Measurements from ENCODE around the gene COL4A4. TPM values are rescaled to one million over a fixed set of nuclear protein-coding genes. Genes with fewer than 3 reads are reported as not detected.
"Not testable (repeated sequence)": the region's sequence is repeated elsewhere in the genome, so short reads cannot be mapped to it uniquely, and the experiment has no call there.

COL4A4 gene
- total RNA-seq, 1 donor: 0.43 TPM

GRCh38 chr2:227103583-227103982 lies 60.4 kb downstream of the COL4A4 start:
- TF ChIP-seq, protein P1, sequence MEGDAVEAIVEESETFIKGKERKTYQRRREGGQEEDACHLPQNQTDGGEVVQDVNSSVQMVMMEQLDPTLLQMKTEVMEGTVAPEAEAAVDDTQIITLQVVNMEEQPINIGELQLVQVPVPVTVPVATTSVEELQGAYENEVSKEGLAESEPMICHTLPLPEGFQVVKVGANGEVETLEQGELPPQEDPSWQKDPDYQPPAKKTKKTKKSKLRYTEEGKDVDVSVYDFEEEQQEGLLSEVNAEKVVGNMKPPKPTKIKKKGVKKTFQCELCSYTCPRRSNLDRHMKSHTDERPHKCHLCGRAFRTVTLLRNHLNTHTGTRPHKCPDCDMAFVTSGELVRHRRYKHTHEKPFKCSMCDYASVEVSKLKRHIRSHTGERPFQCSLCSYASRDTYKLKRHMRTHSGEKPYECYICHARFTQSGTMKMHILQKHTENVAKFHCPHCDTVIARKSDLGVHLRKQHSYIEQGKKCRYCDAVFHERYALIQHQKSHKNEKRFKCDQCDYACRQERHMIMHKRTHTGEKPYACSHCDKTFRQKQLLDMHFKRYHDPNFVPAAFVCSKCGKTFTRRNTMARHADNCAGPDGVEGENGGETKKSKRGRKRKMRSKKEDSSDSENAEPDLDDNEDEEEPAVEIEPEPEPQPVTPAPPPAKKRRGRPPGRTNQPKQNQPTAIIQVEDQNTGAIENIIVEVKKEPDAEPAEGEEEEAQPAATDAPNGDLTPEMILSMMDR (IDR thresholded peaks at IDR 0.05; ENCODE audit: insufficient read depth, low read depth, low read length): no peak
- DNase-seq (ENCODE audit: low read depth): no peak
- no peak overlapping the region for H3K4me3 ChIP-seq (ENCODE audit: low read depth, low read length)

DNA sequence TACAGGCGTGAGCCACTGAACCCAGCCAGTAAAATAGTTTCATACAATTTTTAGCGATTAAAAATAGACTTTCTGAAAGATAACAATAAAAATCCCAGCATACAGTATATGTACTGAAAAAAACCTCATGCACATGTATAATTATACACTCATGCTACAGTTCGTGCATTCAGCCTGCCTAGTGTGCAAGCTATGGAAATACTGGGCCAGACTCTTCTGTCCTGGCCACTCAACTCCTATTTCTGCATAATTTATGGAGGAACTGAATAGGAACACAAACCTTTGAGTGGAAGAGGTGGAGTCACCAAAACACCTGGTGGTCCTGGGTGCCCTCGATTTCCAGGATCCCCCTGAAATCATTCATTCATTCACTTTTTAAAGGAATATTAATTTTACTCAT lies 64.7 kb downstream of the COL4A4 start:
- DNase-seq (ENCODE audit: low read depth): no peak
- TF ChIP-seq, protein P1 (IDR thresholded peaks at IDR 0.05; ENCODE audit: insufficient read depth, low read depth, low read length): no peak
- no peak overlapping the region for H3K4me3 ChIP-seq (ENCODE audit: low read depth, low read length)

DNA sequence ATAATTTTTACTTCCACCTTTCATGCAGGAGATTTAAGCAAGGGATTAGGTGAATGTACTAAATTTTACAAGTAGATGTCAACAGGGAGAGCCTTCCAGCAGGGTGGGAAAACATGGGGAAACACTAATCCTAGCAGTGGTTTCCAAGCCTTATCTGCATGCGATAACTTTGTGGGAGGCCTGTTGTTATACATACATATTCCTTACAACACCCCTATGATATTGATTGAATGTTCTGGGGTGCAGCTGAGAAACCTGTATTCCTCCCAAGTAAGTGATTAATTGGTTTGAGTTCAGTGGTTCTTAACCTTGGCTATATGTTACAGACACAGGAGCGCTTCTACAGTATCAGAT lies 65.9 kb downstream of the COL4A4 start:
- TF ChIP-seq, protein P1 (IDR thresholded peaks at IDR 0.05; ENCODE audit: insufficient read depth, low read depth, low read length): no peak
- H3K4me3 ChIP-seq (ENCODE audit: low read depth, low read length): no peak overlapping the region
- DNase-seq (ENCODE audit: low read depth): no peak

- TF ChIP-seq, protein P1 (IDR thresholded peaks at IDR 0.05; ENCODE audit: insufficient read depth, low read depth, low read length): no peak
- DNase-seq (ENCODE audit: low read depth): no peak
Observed at GRCh38 chr2:227097495-227098161, 66.4 kb downstream of the COL4A4 start.

DNA sequence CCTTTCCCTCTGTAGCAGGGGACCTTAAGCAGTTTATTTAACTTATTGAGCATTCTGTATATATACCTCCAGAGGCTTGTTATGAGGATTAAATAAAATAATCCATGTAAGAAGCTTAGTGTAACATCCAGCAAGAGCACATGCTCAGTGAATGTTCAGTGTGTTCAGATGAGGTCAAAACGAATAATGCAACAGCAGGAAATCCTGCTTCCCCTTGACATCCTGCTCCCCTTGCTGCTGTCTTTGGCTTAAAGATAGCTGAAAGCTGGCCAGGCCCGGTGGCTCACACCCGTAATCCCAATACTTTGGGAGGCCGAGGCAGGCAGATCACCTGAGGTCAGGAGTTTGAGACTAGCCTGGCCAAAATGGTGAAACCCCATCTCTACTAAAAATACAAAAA lies 68.7 kb downstream of the COL4A4 start:
- no peak for DNase-seq (ENCODE audit: low read depth)
- TF ChIP-seq, protein P1 (IDR thresholded peaks at IDR 0.05; ENCODE audit: insufficient read depth, low read depth, low read length): no peak
- no peak overlapping the region for H3K4me3 ChIP-seq (ENCODE audit: low read depth, low read length)

More at GRCh38 chr2:227097495-227098161, 66.4 kb downstream of the COL4A4 start:
- no peak overlapping the region for H3K4me3 ChIP-seq (ENCODE audit: low read depth, low read length)

DNA sequence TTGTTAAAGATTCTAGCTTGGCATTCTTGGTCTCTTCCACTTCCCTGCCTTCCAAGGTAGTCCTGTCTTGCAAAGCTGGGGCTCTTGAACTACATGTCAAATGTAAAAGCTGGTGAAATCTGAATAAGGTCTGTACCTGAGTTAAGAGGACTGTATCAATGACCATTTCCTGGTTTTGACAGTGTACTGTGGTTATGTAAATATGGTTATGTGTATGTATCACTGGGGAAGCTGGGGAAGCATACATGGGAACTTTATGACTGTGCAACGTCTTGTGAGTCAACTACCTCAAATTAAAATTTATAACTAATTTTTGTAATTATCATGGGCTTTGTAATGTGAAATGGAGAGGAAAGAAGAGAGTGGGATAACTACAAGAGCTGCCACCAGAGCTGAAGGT lies 81.7 kb downstream of the COL4A4 start:
- TF ChIP-seq, protein P1 (IDR thresholded peaks at IDR 0.05; ENCODE audit: insufficient read depth, low read depth, low read length): no peak
- DNase-seq (ENCODE audit: low read depth): no peak
- H3K4me3 ChIP-seq (ENCODE audit: low read depth, low read length): no peak overlapping the region

- TF ChIP-seq, protein P1 (IDR thresholded peaks at IDR 0.05; ENCODE audit: insufficient read depth, low read depth, low read length): no peak
- H3K4me3 ChIP-seq (ENCODE audit: low read depth, low read length): no peak overlapping the region
- DNase-seq (ENCODE audit: low read depth): peak; percentile 1
Observed at GRCh38 chr2:227079726-227080125, 84.3 kb downstream of the COL4A4 start.

DNA sequence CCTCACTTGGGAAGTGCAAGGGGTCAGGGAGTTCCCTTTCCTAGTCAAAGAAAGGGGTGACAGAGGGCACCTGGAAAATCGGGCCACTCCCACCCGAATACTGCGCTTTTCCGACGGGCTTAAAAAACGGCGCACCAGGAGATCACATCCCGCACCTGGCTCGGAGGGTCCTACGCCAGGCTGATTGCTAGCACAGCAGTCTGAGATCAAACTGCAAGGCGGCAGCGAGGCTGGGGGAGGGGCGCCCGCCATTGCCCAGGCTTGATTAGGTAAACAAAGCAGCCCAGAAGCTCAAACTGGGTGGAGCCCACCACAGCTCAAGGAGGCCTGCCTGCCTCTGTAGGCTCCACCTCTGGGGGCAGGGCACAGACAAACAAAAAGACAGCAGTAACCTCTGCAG lies 98.9 kb downstream of the COL4A4 start:
- not testable (repeated sequence) for DNase-seq (ENCODE audit: low read depth)
- H3K4me3 ChIP-seq (ENCODE audit: low read depth, low read length): peak overlapping the region; percentile 36

Measured in fibroblast of villous mesenchyme (primary cell).